ENCODE measurements around the gene ENO1. TPM values are rescaled to one million over a fixed set of nuclear protein-coding genes. Genes with fewer than 3 reads are reported as not detected.

Gene ENO1
- total and polyA plus RNA-seq, 2 of the 8 experiments (the other 6 are each of a cell fraction or from before 2014, with no cell fraction given): 1,763 to 2,117 TPM

- no peak overlapping the region for H3K18ac ChIP-seq (ENCODE audit: extremely low read depth, low read length)
- H2BK12ac ChIP-seq (ENCODE audit: low read depth, low read length): no peak overlapping the region
- no peak overlapping the region for H2AFZ ChIP-seq (ENCODE audit: low read length)
- FAIRE-seq (no peak), DNase-seq (ENCODE audit: low read depth in 1 of 2, low spot score in 2 of 2) (no peak)
- H3K14ac ChIP-seq (ENCODE audit: insufficient read length): no peak overlapping the region
- H3K27me3 ChIP-seq (replicated peaks in 1 of 4; ENCODE audit: control insufficient read depth in 3 of 4, extremely low read depth in 1 of 4, insufficient read depth in 3 of 4, low read length in 3 of 4): no peaks in the 10 kb centered on the region
- no peak for TF ChIP-seq BRCA1 (IDR thresholded peaks at IDR 0.05; ENCODE audit: low read depth, low read length)
- TF ChIP-seq POLR2A (IDR thresholded peaks at IDR 0.05; ENCODE audit: control extremely low read depth in 1 of 2, low read depth in 2 of 2, low read length in 2 of 2): peak in 1 of 2 experiments; percentile 37; a peak in 1 of 3 replicates
- TF ChIP-seq POLR2AphosphoS5 (IDR thresholded peaks at IDR 0.05; ENCODE audit: low read depth, low read length): peak; percentile 76
- H3K4me2 ChIP-seq (ENCODE audit: insufficient read depth in 1 of 2, low read depth in 2 of 2, low read length in 2 of 2): no peak overlapping the region
- peaks cover 11% of the 10 kb centered on the region for H3K79me1 ChIP-seq (ENCODE audit: low read depth, low read length)
- CTCF ChIA-PET (ENCODE audit: partially characterized antibody): interaction anchor here (0.7 to 3.2 kb wide), 6 partner anchors 10 to 75 kb away, joined by 3 to 12 read pairs (median 4); partner anchors contain the start of gene ENO1
- no peak overlapping the region for H3K4me3 ChIP-seq (ENCODE audit: extremely low read depth in 1 of 4, insufficient read depth in 2 of 4, low read depth in 3 of 4, low read length in 4 of 4)
- H4K91ac ChIP-seq (replicated peaks; ENCODE audit: insufficient read length, low read length): no peak overlapping the region
- no peak overlapping the region for H4K5ac ChIP-seq (ENCODE audit: insufficient read length, low read depth, low read length)
- peaks cover 8 to 42% of the 10 kb centered on the region in 2 experiments for H3K79me2 ChIP-seq (ENCODE audit: control insufficient read depth in 1 of 2, insufficient read depth in 2 of 2, low read length in 2 of 2)
- no peak overlapping the region for H2BK15ac ChIP-seq (ENCODE audit: low read length)
- no peak overlapping the region for H3K4ac ChIP-seq (replicated peaks; ENCODE audit: insufficient read length, low read depth, low read length)
- 0 out of 2 replicates have a peak overlapping the region, but pooled peaks have one; percentile 40 for H3K27ac ChIP-seq (ENCODE audit: low read depth, low read length)
- H3K23me2 ChIP-seq (ENCODE audit: low read depth, low read length): no peaks in the 10 kb centered on the region
- no peak overlapping the region for H2AK5ac ChIP-seq (ENCODE audit: low read depth, low read length)
- H3K9ac ChIP-seq (replicated peaks in 1 of 4; ENCODE audit: extremely low read depth in 1 of 4, low read depth in 3 of 4, low read length in 3 of 4): no peak overlapping the region
- no peak overlapping the region for H3K56ac ChIP-seq (replicated peaks; ENCODE audit: insufficient read length, low read depth, low read length)
- H3K4me1 ChIP-seq (replicated peaks in 1 of 4; ENCODE audit: control insufficient read depth in 3 of 4, insufficient read depth in 4 of 4, low read length in 3 of 4): peaks cover 8 to 20% (median 9%) of the 10 kb centered on the region in 4 experiments
- H3K23ac ChIP-seq (ENCODE audit: insufficient read length): no peak overlapping the region
- no peak overlapping the region for H2BK120ac ChIP-seq (replicated peaks; ENCODE audit: low read depth, low read length)
- H3K36me3 ChIP-seq (ENCODE audit: control insufficient read depth in 2 of 4, insufficient read depth in 4 of 4, low read length in 3 of 4): peaks cover 74 to 100% (median 94%) of the 10 kb centered on the region in 4 experiments
- H4K20me1 ChIP-seq (replicated peaks in 1 of 2; ENCODE audit: control insufficient read depth in 1 of 2, insufficient read depth in 2 of 2, low read length in 2 of 2): peaks cover 46 to 47% of the 10 kb centered on the region in 2 experiments
- H3K9me3 ChIP-seq (ENCODE audit: insufficient read depth in 2 of 2, low read depth in 1 of 2, low read length in 1 of 2): no peaks in the 10 kb centered on the region
- no peak overlapping the region for H4K8ac ChIP-seq (ENCODE audit: extremely low read depth, insufficient read depth, low read length)
- POLR2A ChIA-PET (ENCODE audit: partially characterized antibody): interaction anchor here (0.6 to 39.6 kb wide), 10 partner anchors 2 to 616 kb away, joined by 3 to 880 read pairs (median 4); partner anchors contain the start of gene ENO1
- H2BK5ac ChIP-seq (ENCODE audit: low read depth, low read length): no peak overlapping the region
- no peak overlapping the region for H2BK20ac ChIP-seq (ENCODE audit: low read length)
- 94% methylated on average over 5 of the region's 5 CpGs; no CpG with 5 or more reads in 1 of the 2 experiments for WGBS, 2 experiments (ENCODE audit: extremely low coverage in 1 of 2, insufficient coverage in 1 of 2, insufficient read length in 1 of 2, insufficient replicate concordance in 2 of 2, low coverage in 1 of 2, low lambda C conversion rate in 2 of 2, missing lambda C conversion rate in 1 of 2)
Measured at GRCh38 chr1:8867878-8868567, 10.5 kb downstream of the ENO1 start.

All from H1 (cell line).